ENCODE results near the gene CHRND. TPM values are rescaled to one million over a fixed set of nuclear protein-coding genes. Genes with fewer than 3 reads are reported as not detected.

CHRND gene
- total RNA-seq, 1 donor from 2014 or later, result not detected

GRCh38 chr2:232542715-232543467, 16.9 kb downstream of the CHRND start:
- DNase-seq (ENCODE audit: low spot score in 2 of 2), result no peak
- TF ChIP-seq CTCF (IDR thresholded peaks at IDR 0.05), result no peak
- Histone ChIP-seq H3K4me3 (no peak overlapping the region), H3K27ac (no peak overlapping the region), H3K36me3 (peaks cover 0 to 2% of the 10 kb centered on the region in 2 donors), H3K9me3 (no peaks in the 10 kb centered on the region), H3K4me1 (no peaks in the 10 kb centered on the region), H3K27me3 (no peaks in the 10 kb centered on the region)
- intact Hi-C loops (cut with DNase I), result no loop called here

GRCh38 chr2:232543491-232543890, 17.5 kb downstream of the CHRND start:
- intact Hi-C loops (cut with DNase I), result no loop called here
- peaks cover 0 to 2% of the 10 kb centered on the region in 2 donors for H3K36me3 ChIP-seq
- no peaks in the 10 kb centered on the region for H3K9me3 ChIP-seq
- no peak overlapping the region for H3K4me3 ChIP-seq
- H3K27me3 ChIP-seq, result no peaks in the 10 kb centered on the region
- no peak overlapping the region for H3K27ac ChIP-seq
- DNase-seq (ENCODE audit: low spot score in 2 of 2), result no peak
- no peak for TF ChIP-seq CTCF (IDR thresholded peaks at IDR 0.05)
- no peaks in the 10 kb centered on the region for H3K4me1 ChIP-seq

GRCh38 chr2:232543928-232544631, 18.1 kb downstream of the CHRND start:
- Histone ChIP-seq H3K4me3 (no peak overlapping the region), H3K4me1 (no peaks in the 10 kb centered on the region), H3K36me3 (peaks cover 0 to 2% of the 10 kb centered on the region in 2 donors), H3K9me3 (no peaks in the 10 kb centered on the region), H3K27me3 (no peaks in the 10 kb centered on the region), H3K27ac (no peak overlapping the region)
- intact Hi-C loops (cut with DNase I), result no loop called here
- no peak for DNase-seq (ENCODE audit: low spot score in 2 of 2)
- TF ChIP-seq CTCF (IDR thresholded peaks at IDR 0.05), result no peak

GRCh38 chr2:232544674-232545073, 18.7 kb downstream of the CHRND start:
- no peaks in the 10 kb centered on the region for H3K9me3 ChIP-seq
- no peak for DNase-seq (ENCODE audit: low spot score in 2 of 2)
- H3K4me1 ChIP-seq, result no peaks in the 10 kb centered on the region
- H3K27me3 ChIP-seq, result no peaks in the 10 kb centered on the region
- no peak for TF ChIP-seq CTCF (IDR thresholded peaks at IDR 0.05)
- no peak overlapping the region for H3K27ac ChIP-seq
- intact Hi-C loops (cut with DNase I), result no loop called here
- no peak overlapping the region for H3K4me3 ChIP-seq
- peaks cover 0 to 2% of the 10 kb centered on the region in 2 donors for H3K36me3 ChIP-seq

- H3K4me3 ChIP-seq, result no peak overlapping the region
- H3K27me3 ChIP-seq, result no peaks in the 10 kb centered on the region
- no peak for TF ChIP-seq CTCF (IDR thresholded peaks at IDR 0.05)
- peaks cover 0 to 2% of the 10 kb centered on the region in 2 donors for H3K36me3 ChIP-seq
- no peak overlapping the region for H3K27ac ChIP-seq
- DNase-seq (ENCODE audit: low spot score in 2 of 2), result no peak
- H3K4me1 ChIP-seq, result no peaks in the 10 kb centered on the region
- intact Hi-C loops (cut with DNase I), result no loop called here
- H3K9me3 ChIP-seq, result no peaks in the 10 kb centered on the region
Observed at GRCh38 chr2:232545511-232546375, 19.8 kb downstream of the CHRND start.

All from ascending aorta (tissue), 2 donors.